Fibroblast of pulmonary artery (primary cell): ENCODE data around the gene SNX30.

Experiments used
- DNase-seq: peaks from one replicate; pipeline ENCODE4 v3.0.0-alpha.2; 2010; ENCODE audit warnings: low read depth
- H3K4me3 ChIP-seq: replicated peaks from 2 replicates; pipeline ENCODE4 v1.5.1; 2011; ENCODE audit warnings: low read depth, mild to moderate bottlenecking, control low read depth, low read length, moderate library complexity
- TF ChIP-seq, protein P1 (sequence below): IDR thresholded peaks from 2 replicates; pipeline ENCODE4 v1.5.1; 2011; ENCODE audit warnings: mild to moderate bottlenecking, control low read depth, low read length, inconsistent platforms; ENCODE audit errors: missing control alignments

Gene SNX30

DNA sequence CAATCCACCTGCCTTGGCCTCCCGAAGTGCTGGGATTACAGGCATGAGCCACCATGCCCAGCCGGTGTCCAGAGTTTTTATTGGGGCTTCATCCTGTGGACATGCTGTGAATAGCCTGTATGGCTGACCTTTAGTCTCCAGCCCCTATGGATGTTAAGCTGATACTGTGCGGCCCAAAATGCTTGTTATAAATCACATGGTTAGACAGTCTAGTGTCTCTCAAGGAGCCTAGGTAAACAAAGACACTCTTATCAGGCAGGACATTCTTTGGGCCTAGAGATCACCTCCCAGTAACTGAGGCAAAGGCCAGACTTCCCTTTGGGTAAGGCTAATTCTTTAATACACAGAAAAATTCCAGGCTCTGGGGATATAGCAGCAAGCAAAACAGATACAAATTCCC, 162.1 kb downstream of the SNX30 start:
- TF ChIP-seq, protein P1, sequence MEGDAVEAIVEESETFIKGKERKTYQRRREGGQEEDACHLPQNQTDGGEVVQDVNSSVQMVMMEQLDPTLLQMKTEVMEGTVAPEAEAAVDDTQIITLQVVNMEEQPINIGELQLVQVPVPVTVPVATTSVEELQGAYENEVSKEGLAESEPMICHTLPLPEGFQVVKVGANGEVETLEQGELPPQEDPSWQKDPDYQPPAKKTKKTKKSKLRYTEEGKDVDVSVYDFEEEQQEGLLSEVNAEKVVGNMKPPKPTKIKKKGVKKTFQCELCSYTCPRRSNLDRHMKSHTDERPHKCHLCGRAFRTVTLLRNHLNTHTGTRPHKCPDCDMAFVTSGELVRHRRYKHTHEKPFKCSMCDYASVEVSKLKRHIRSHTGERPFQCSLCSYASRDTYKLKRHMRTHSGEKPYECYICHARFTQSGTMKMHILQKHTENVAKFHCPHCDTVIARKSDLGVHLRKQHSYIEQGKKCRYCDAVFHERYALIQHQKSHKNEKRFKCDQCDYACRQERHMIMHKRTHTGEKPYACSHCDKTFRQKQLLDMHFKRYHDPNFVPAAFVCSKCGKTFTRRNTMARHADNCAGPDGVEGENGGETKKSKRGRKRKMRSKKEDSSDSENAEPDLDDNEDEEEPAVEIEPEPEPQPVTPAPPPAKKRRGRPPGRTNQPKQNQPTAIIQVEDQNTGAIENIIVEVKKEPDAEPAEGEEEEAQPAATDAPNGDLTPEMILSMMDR, result no peak
- DNase-seq, result no peak

DNA sequence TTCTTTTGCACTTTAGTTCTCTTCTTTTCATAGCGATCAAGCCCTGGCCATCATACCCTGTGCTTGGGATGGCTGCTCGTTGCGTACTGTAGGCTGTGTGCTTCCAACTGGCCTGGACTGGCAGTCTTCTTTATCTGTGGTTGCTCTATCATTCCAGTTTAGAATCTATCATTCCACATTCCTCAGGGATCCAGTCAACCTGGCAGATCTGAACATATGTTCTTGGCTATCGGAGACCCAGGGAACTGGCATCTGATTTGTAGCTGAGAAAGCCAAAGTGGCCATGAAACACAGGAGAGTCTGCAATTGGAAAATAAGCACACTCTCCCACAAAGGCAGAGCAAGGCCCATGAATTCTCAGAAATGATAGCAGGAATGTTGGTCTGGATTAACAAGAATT, 162.8 kb downstream of the SNX30 start:
- TF ChIP-seq, protein P1, result no peak
- no peak overlapping the region for H3K4me3 ChIP-seq
- no peak for DNase-seq

More for the DNA sequence above, 162.1 kb downstream of the SNX30 start:
- H3K4me3 ChIP-seq, result no peak overlapping the region

DNA sequence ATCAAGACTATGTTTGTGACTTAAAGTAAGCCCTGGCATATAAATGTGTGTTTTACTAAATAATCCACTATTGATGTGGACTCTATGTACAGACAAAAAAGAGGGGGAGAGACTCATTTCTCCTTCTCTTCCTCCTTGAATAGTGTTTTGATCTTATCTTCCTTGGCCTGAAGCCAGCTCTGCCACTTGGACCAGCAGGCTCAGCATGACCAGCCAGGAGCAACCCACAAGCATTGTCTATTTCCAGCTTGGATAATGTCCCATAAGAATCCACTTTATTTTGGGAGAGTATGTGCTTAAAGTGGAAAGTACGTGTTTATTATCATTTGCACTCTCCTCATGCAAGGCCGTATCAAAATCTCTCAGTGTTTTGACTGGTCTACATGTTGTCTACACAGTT, 164.0 kb downstream of the SNX30 start:
- TF ChIP-seq, protein P1, result no peak
- no peak overlapping the region for H3K4me3 ChIP-seq
- DNase-seq, result peak; percentile 22

DNA sequence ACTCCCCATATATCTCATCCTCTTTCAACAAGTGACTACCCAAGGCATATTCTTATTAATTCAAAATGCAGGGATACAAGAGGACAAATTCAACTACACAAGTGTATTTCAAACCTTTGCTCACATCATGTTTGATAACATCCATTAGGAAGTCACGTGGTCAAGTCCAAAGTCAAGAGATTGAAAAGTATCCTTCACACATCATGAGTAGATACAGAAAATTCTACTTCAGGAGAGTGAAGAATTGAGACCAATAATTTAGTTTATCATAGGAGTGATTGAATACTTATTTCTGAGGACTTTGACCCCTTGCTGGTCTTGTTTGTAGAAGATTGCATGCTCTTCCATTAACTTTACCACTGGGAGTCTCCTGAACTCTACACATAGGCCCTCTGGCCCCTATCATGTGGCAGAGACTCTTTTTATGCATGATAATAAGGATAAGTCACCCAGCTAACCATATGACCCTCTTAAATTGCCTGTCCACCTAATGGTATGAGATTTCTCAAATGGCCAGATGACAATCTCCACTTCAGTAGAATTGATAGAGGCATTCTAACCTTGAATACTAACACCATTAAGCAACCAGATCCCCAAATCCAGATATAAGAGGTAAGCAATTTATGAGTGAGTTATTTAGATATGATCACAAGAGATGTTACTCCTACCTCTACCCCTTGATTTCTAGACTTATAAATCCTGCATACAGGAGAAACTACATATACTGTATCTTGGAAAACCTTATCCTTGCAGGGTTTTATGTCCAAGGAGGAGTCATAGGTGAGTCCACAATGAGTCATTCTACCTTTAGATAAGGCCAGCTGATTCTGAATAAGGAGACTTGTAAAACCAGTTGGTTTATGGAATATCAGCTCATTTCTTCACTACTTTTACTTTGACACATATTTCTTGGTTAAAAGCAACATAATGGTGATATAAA, 166.8 kb downstream of the SNX30 start:
- TF ChIP-seq, protein P1, result no peak
- DNase-seq, result no peak
- no peak overlapping the region for H3K4me3 ChIP-seq

DNA sequence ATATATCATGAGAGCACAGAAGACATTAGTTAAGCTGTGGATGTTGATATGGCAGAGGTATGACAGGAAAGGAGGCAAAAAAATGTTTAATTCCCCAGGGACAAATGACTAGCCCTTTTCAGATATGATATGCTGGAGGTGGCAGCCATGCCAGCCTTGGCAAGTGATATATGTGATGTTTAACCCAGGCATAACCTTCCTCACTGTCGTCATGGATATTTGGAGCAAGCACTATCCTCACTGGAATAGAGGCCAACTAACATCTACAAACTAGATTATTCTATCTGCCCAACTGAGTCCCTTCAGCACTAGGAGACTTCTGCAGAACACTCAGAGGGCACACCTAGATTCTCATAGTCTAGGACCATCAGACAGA, 167.4 kb downstream of the SNX30 start:
- no peak overlapping the region for H3K4me3 ChIP-seq
- DNase-seq, result no peak
- TF ChIP-seq, protein P1, result no peak

DNA sequence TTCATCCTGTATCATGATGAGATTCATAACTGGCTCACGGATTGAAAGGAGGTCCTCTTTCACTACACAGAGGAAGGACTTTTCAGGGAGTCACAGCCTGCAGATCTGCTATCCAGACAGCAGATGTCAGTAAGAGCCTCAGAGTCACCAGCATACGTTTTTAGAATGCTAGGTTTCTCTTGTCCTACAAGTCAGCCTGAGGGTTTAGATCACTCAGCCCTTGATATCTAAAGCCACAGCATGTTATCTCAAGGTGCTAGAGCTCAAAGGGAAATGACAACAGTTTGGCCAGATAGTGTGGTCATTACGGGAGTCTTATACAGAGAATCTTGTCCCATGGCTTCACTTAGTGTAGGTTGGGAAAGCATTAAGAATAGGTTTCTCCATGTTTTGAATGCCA, 171.0 kb downstream of the SNX30 start:
- peak; percentile 71 for DNase-seq
- TF ChIP-seq, protein P1, result peak; percentile 72

More for the DNA sequence above, 171.0 kb downstream of the SNX30 start:
- H3K4me3 ChIP-seq, result no peak overlapping the region
